PFSK-1 (cell line): Measurements from ENCODE around the gene TDRD6.

ENCODE experiments used
- FOXP2 ChIP-seq: optimal IDR thresholded peaks from 2 replicates; pipeline ENCODE3; 2011; ENCODE audit warnings: borderline replicate concordance, control low read depth, inconsistent platforms; ENCODE audit not compliant: insufficient read depth; ENCODE audit errors: extremely low read length, extremely low read depth
- POLR2AphosphoS5 ChIP-seq: IDR thresholded peaks from 2 replicates; pipeline ENCODE4 v1.6.1; 2012; ENCODE audit warnings: low read depth, mild to moderate bottlenecking, control low read depth, low read length, moderate library complexity
- REST ChIP-seq, 2 experiments: IDR thresholded peaks; 2 replicates each; pipeline versions ENCODE4 v1.6.1 to v1.8.0; 2011 to 2012; ENCODE audit warnings: low read depth in 2 of 2, low read length in 2 of 2, control low read depth in 1 of 2, inconsistent platforms in 1 of 2, mild to moderate bottlenecking in 1 of 2, moderate library complexity in 1 of 2; ENCODE audit not compliant: insufficient read depth in 1 of 2
- SIN3A ChIP-seq: IDR thresholded peaks from 2 replicates; pipeline ENCODE4 v1.6.1; 2012; ENCODE audit warnings: mild to moderate bottlenecking, low read length, moderate library complexity, borderline replicate concordance; ENCODE audit not compliant: insufficient read depth
- TAF1 ChIP-seq: IDR thresholded peaks from 2 replicates; pipeline ENCODE4 v1.6.1; 2012; ENCODE audit warnings: low read length, control low read depth, borderline replicate concordance; ENCODE audit not compliant: insufficient read depth

GRCh38 chr6:46645265-46645664, 42.4 kb upstream of the TDRD6 start:
- TF ChIP-seq POLR2AphosphoS5 (no peak), SIN3A (no peak), REST (IDR thresholded peaks at IDR 0.05; ENCODE audit: insufficient read depth in 1 of 2, low read depth in 2 of 2, low read length in 2 of 2) (no peak), TAF1 (no peak), FOXP2 (no peak)
